Measurements from ENCODE around the gene DNTT. TPM values are rescaled to one million over a fixed set of nuclear protein-coding genes. Genes with fewer than 3 reads are reported as not detected.

DNTT gene
- total RNA-seq, 2 experiments from 2014 or later: not detected

- H3K27me3 Mint-ChIP-seq: peaks cover 26% of the 10 kb centered on the region
- H3K36me3 Mint-ChIP-seq (ENCODE audit: low read depth): no peaks in the 10 kb centered on the region
- H3K4me3 Mint-ChIP-seq: no peak overlapping the region
- peaks cover 3% of the 10 kb centered on the region for H3K4me1 Mint-ChIP-seq
- no peak for DNase-seq
- no peak overlapping the region for H3K27ac Mint-ChIP-seq
- H3K9me3 Mint-ChIP-seq: peaks cover 4% of the 10 kb centered on the region
- POLR2A ChIA-PET: no interaction called here
- CTCF ChIA-PET: no interaction called here
Observed at GRCh38 chr10:96345222-96345621, 41.0 kb downstream of the DNTT start.

- H3K4me1 Mint-ChIP-seq: peaks cover 1% of the 10 kb centered on the region
- no peak for DNase-seq
- CTCF ChIA-PET: no interaction called here
- POLR2A ChIA-PET: no interaction called here
- no peak overlapping the region for H3K27ac Mint-ChIP-seq
- H3K9me3 Mint-ChIP-seq: peaks cover 4% of the 10 kb centered on the region
- H3K4me3 Mint-ChIP-seq: no peak overlapping the region
- H3K27me3 Mint-ChIP-seq: peaks cover 30% of the 10 kb centered on the region
- no peaks in the 10 kb centered on the region for H3K36me3 Mint-ChIP-seq (ENCODE audit: low read depth)
Observed at GRCh38 chr10:96346295-96346694, 42.1 kb downstream of the DNTT start.

GRCh38 chr10:96352027-96352426 is 47.8 kb downstream of the DNTT start:
- POLR2A ChIA-PET: interaction anchor here (0.6 kb wide), 1 partner anchor 159 kb away, joined by 3 read pairs; no protein-coding TSS in a partner anchor
- no peaks in the 10 kb centered on the region for H3K9me3 Mint-ChIP-seq
- DNase-seq: no peak
- no peaks in the 10 kb centered on the region for H3K4me1 Mint-ChIP-seq
- no peak overlapping the region for H3K27ac Mint-ChIP-seq
- peaks cover 36% of the 10 kb centered on the region for H3K27me3 Mint-ChIP-seq
- no peaks in the 10 kb centered on the region for H3K36me3 Mint-ChIP-seq (ENCODE audit: low read depth)
- H3K4me3 Mint-ChIP-seq: no peak overlapping the region
- CTCF ChIA-PET: no interaction called here

GRCh38 chr10:96352582-96352981 is 48.3 kb downstream of the DNTT start:
- DNase-seq: no peak
- Mint-ChIP-seq H3K4me3 (no peak overlapping the region), H3K27ac (no peak overlapping the region), H3K4me1 (no peaks in the 10 kb centered on the region), H3K36me3 (ENCODE audit: low read depth) (no peaks in the 10 kb centered on the region), H3K27me3 (peaks cover 41% of the 10 kb centered on the region), H3K9me3 (no peaks in the 10 kb centered on the region)
- CTCF ChIA-PET: no interaction called here
- POLR2A ChIA-PET: no interaction called here

GRCh38 chr10:96357038-96357620 is 52.9 kb downstream of the DNTT start:
- no peak overlapping the region for H3K27ac Mint-ChIP-seq
- H3K27me3 Mint-ChIP-seq: peaks cover 32% of the 10 kb centered on the region
- H3K9me3 Mint-ChIP-seq: no peaks in the 10 kb centered on the region
- H3K4me3 Mint-ChIP-seq: no peak overlapping the region
- ChIA-PET POLR2A (no interaction called here), CTCF (interaction anchor here (1.5 to 2.2 kb wide), 2 partner anchors 13 to 18 kb away, joined by 3 to 6 read pairs; no protein-coding TSS in a partner anchor)
- no peak for DNase-seq
- H3K4me1 Mint-ChIP-seq: no peaks in the 10 kb centered on the region
- no peaks in the 10 kb centered on the region for H3K36me3 Mint-ChIP-seq (ENCODE audit: low read depth)

GRCh38 chr10:96358851-96359540 is 54.8 kb downstream of the DNTT start, which contains the start of gene OPALIN:
Gene OPALIN, minus strand, starts transcription at chr10:96359002. Its CDS starts 106 bp downstream, at chr10:96358896.
- no peak within 1 kb of the TSS for H3K27ac Mint-ChIP-seq
- no peaks in the 10 kb centered on the region for H3K9me3 Mint-ChIP-seq
- H3K4me1 Mint-ChIP-seq: no peaks in the 10 kb centered on the region
- no peaks in the 10 kb centered on the region for H3K36me3 Mint-ChIP-seq (ENCODE audit: low read depth)
- no peak for DNase-seq
- H3K27me3 Mint-ChIP-seq: peaks cover 29% of the 10 kb centered on the region
- CTCF ChIA-PET: interaction anchor here (2.2 kb wide), 1 partner anchor 11 kb away, joined by 6 read pairs; no protein-coding TSS in a partner anchor
- POLR2A ChIA-PET: no interaction called here
- no peak within 1 kb of the TSS for H3K4me3 Mint-ChIP-seq

GRCh38 chr10:96359616-96360015 is 55.4 kb downstream of the DNTT start:
- Mint-ChIP-seq H3K27ac (no peak overlapping the region), H3K27me3 (peaks cover 29% of the 10 kb centered on the region), H3K4me1 (no peaks in the 10 kb centered on the region), H3K9me3 (no peaks in the 10 kb centered on the region), H3K4me3 (no peak overlapping the region), H3K36me3 (ENCODE audit: low read depth) (no peaks in the 10 kb centered on the region)
- no peak for DNase-seq
- CTCF ChIA-PET: no interaction called here
- POLR2A ChIA-PET: no interaction called here

GRCh38 chr10:96360331-96360730 is 56.1 kb downstream of the DNTT start:
- no peak for DNase-seq
- Mint-ChIP-seq H3K27me3 (peaks cover 29% of the 10 kb centered on the region), H3K4me3 (no peak overlapping the region), H3K4me1 (no peaks in the 10 kb centered on the region), H3K36me3 (ENCODE audit: low read depth) (no peaks in the 10 kb centered on the region), H3K9me3 (no peaks in the 10 kb centered on the region), H3K27ac (no peak overlapping the region)
- ChIA-PET POLR2A (no interaction called here), CTCF (no interaction called here)

- Mint-ChIP-seq H3K27ac (no peak overlapping the region), H3K27me3 (peaks cover 29% of the 10 kb centered on the region), H3K4me1 (no peaks in the 10 kb centered on the region), H3K4me3 (no peak overlapping the region), H3K36me3 (ENCODE audit: low read depth) (no peaks in the 10 kb centered on the region), H3K9me3 (no peaks in the 10 kb centered on the region)
- CTCF ChIA-PET: no interaction called here
- POLR2A ChIA-PET: no interaction called here
- no peak for DNase-seq
Observed at GRCh38 chr10:96360766-96361165, 56.5 kb downstream of the DNTT start.

GRCh38 chr10:96365571-96365970 is 61.3 kb downstream of the DNTT start:
- H3K36me3 Mint-ChIP-seq (ENCODE audit: low read depth): no peaks in the 10 kb centered on the region
- no peaks in the 10 kb centered on the region for H3K9me3 Mint-ChIP-seq
- CTCF ChIA-PET: interaction anchor here (0.6 to 4.5 kb wide), 3 partner anchors 9 to 636 kb away, joined by 3 to 24 read pairs (median 4); no protein-coding TSS in a partner anchor
- H3K27ac Mint-ChIP-seq: no peak overlapping the region
- H3K4me3 Mint-ChIP-seq: no peak overlapping the region
- POLR2A ChIA-PET: no interaction called here
- peaks cover 5% of the 10 kb centered on the region for H3K27me3 Mint-ChIP-seq
- no peaks in the 10 kb centered on the region for H3K4me1 Mint-ChIP-seq
- DNase-seq: no peak

- POLR2A ChIA-PET: no interaction called here
- H3K27ac Mint-ChIP-seq: no peak overlapping the region
Observed at GRCh38 chr10:96366508-96366907, 62.3 kb downstream of the DNTT start.

GRCh38 chr10:96367470-96367869 is 63.2 kb downstream of the DNTT start:
- POLR2A ChIA-PET: no interaction called here
- H3K27me3 Mint-ChIP-seq: peaks cover 5% of the 10 kb centered on the region
- no peak for DNase-seq
- no peaks in the 10 kb centered on the region for H3K9me3 Mint-ChIP-seq
- no peak overlapping the region for H3K27ac Mint-ChIP-seq
- H3K4me3 Mint-ChIP-seq: no peak overlapping the region
- CTCF ChIA-PET: interaction anchor here (4.5 kb wide), 1 partner anchor 7 kb away, joined by 24 read pairs; no protein-coding TSS in a partner anchor
- H3K36me3 Mint-ChIP-seq (ENCODE audit: low read depth): no peaks in the 10 kb centered on the region
- no peaks in the 10 kb centered on the region for H3K4me1 Mint-ChIP-seq

More at GRCh38 chr10:96366508-96366907, 62.3 kb downstream of the DNTT start:
- DNase-seq: no peak
- Mint-ChIP-seq H3K36me3 (ENCODE audit: low read depth) (no peaks in the 10 kb centered on the region), H3K4me3 (no peak overlapping the region), H3K4me1 (no peaks in the 10 kb centered on the region), H3K27me3 (peaks cover 5% of the 10 kb centered on the region), H3K9me3 (no peaks in the 10 kb centered on the region)
- CTCF ChIA-PET: interaction anchor here (0.6 to 4.5 kb wide), 3 partner anchors 8 to 540 kb away, joined by 4 to 24 read pairs (median 5); no protein-coding TSS in a partner anchor

GRCh38 chr10:96368971-96369370 is 64.7 kb downstream of the DNTT start:
- Mint-ChIP-seq H3K36me3 (ENCODE audit: low read depth) (no peaks in the 10 kb centered on the region), H3K27ac (no peak overlapping the region), H3K4me1 (no peaks in the 10 kb centered on the region), H3K27me3 (peaks cover 6% of the 10 kb centered on the region), H3K4me3 (no peak overlapping the region), H3K9me3 (no peaks in the 10 kb centered on the region)
- DNase-seq: no peak
- ChIA-PET POLR2A (no interaction called here), CTCF (no interaction called here)
